Measurements from ENCODE around the gene REL.

The REL gene

GRCh38 chr2:60868589-60869273, 12.6 kb upstream of the REL start:
- no peak overlapping the region for H3K9ac ChIP-seq (ENCODE audit: low read length)
- no peaks in the 10 kb centered on the region for H3K9me3 ChIP-seq (ENCODE audit: control insufficient read depth, low read depth, low read length)
- H3K36me3 ChIP-seq (ENCODE audit: control insufficient read depth, low read depth, low read length) = no peaks in the 10 kb centered on the region
- H3K4me3 ChIP-seq (ENCODE audit: low read length) = no peak overlapping the region
- H3K27me3 ChIP-seq (ENCODE audit: control insufficient read depth, insufficient read depth, low read length) = no peaks in the 10 kb centered on the region
- no peak overlapping the region for H3K27ac ChIP-seq (ENCODE audit: low read length)
- no peaks in the 10 kb centered on the region for H3K4me1 ChIP-seq (ENCODE audit: control insufficient read depth, low read depth, low read length)

GRCh38 chr2:60872510-60872928, 8.9 kb upstream of the REL start:
- no peak overlapping the region for H3K27ac ChIP-seq (ENCODE audit: low read length)
- no peak overlapping the region for H3K4me3 ChIP-seq (ENCODE audit: low read length)
- no peaks in the 10 kb centered on the region for H3K36me3 ChIP-seq (ENCODE audit: control insufficient read depth, low read depth, low read length)
- no peaks in the 10 kb centered on the region for H3K9me3 ChIP-seq (ENCODE audit: control insufficient read depth, low read depth, low read length)
- no peaks in the 10 kb centered on the region for H3K27me3 ChIP-seq (ENCODE audit: control insufficient read depth, insufficient read depth, low read length)
- no peaks in the 10 kb centered on the region for H3K4me1 ChIP-seq (ENCODE audit: control insufficient read depth, low read depth, low read length)
- H3K9ac ChIP-seq (ENCODE audit: low read length) = no peak overlapping the region

GRCh38 chr2:60873381-60873780, 8.0 kb upstream of the REL start:
- Histone ChIP-seq H3K4me3 (ENCODE audit: low read length) (no peak overlapping the region), H3K4me1 (ENCODE audit: control insufficient read depth, low read depth, low read length) (no peaks in the 10 kb centered on the region)

DNA sequence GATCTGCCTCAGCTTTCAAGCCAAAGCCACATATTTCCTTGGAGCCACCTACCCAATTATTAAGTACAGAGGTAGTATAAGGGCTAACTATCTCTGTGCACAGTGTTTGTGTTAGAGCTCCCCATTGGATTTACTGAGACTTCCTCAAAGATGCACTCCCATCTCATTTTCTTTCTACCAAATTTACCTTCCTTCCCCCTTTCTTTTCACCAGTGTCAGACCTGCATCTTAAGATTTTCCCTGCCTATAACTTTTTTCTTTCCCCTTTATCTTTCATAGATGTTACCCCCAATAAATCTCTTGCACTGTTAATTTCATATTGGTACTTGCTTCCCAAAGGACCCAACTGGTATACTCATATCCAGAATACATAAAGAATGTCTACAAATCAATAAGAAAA, 5.9 kb upstream of the REL start:
- H3K4me1 ChIP-seq (ENCODE audit: control insufficient read depth, low read depth, low read length) = no peaks in the 10 kb centered on the region
- no peak overlapping the region for H3K27ac ChIP-seq (ENCODE audit: low read length)
- no peaks in the 10 kb centered on the region for H3K9me3 ChIP-seq (ENCODE audit: control insufficient read depth, low read depth, low read length)
- no peaks in the 10 kb centered on the region for H3K36me3 ChIP-seq (ENCODE audit: control insufficient read depth, low read depth, low read length)
- no peaks in the 10 kb centered on the region for H3K27me3 ChIP-seq (ENCODE audit: control insufficient read depth, insufficient read depth, low read length)
- H3K9ac ChIP-seq (ENCODE audit: low read length) = no peak overlapping the region
- H3K4me3 ChIP-seq (ENCODE audit: low read length) = no peak overlapping the region

More at GRCh38 chr2:60873381-60873780, 8.0 kb upstream of the REL start:
- H3K36me3 ChIP-seq (ENCODE audit: control insufficient read depth, low read depth, low read length) = no peaks in the 10 kb centered on the region
- H3K9ac ChIP-seq (ENCODE audit: low read length) = no peak overlapping the region
- H3K27ac ChIP-seq (ENCODE audit: low read length) = no peak overlapping the region
- no peaks in the 10 kb centered on the region for H3K27me3 ChIP-seq (ENCODE audit: control insufficient read depth, insufficient read depth, low read length)
- no peaks in the 10 kb centered on the region for H3K9me3 ChIP-seq (ENCODE audit: control insufficient read depth, low read depth, low read length)

- Histone ChIP-seq H3K27ac (ENCODE audit: low read length) (no peak overlapping the region), H3K9ac (ENCODE audit: low read length) (peak overlapping the region; percentile 76), H3K4me3 (ENCODE audit: low read length) (peak overlapping the region; percentile 95), H3K27me3 (ENCODE audit: control insufficient read depth, insufficient read depth, low read length) (peaks cover 16% of the 10 kb centered on the region), H3K4me1 (ENCODE audit: control insufficient read depth, low read depth, low read length) (peaks cover 7% of the 10 kb centered on the region), H3K36me3 (ENCODE audit: control insufficient read depth, low read depth, low read length) (no peaks in the 10 kb centered on the region), H3K9me3 (ENCODE audit: control insufficient read depth, low read depth, low read length) (no peaks in the 10 kb centered on the region)
Measured at GRCh38 chr2:60880643-60881046, 729 bp upstream of the REL start.

GRCh38 chr2:60882971-60883753, 1.8 kb downstream of the REL start:
- Histone ChIP-seq H3K27me3 (ENCODE audit: control insufficient read depth, insufficient read depth, low read length) (peaks cover 16% of the 10 kb centered on the region), H3K27ac (ENCODE audit: low read length) (no peak overlapping the region), H3K4me3 (ENCODE audit: low read length) (peak overlapping the region; percentile 95), H3K4me1 (ENCODE audit: control insufficient read depth, low read depth, low read length) (peaks cover 7% of the 10 kb centered on the region), H3K36me3 (ENCODE audit: control insufficient read depth, low read depth, low read length) (no peaks in the 10 kb centered on the region), H3K9me3 (ENCODE audit: control insufficient read depth, low read depth, low read length) (no peaks in the 10 kb centered on the region), H3K9ac (ENCODE audit: low read length) (no peak overlapping the region)

- peaks cover 7% of the 10 kb centered on the region for H3K4me1 ChIP-seq (ENCODE audit: control insufficient read depth, low read depth, low read length)
- peaks cover 16% of the 10 kb centered on the region for H3K27me3 ChIP-seq (ENCODE audit: control insufficient read depth, insufficient read depth, low read length)
- H3K27ac ChIP-seq (ENCODE audit: low read length) = no peak overlapping the region
- no peaks in the 10 kb centered on the region for H3K36me3 ChIP-seq (ENCODE audit: control insufficient read depth, low read depth, low read length)
- peak overlapping the region; percentile 1 for H3K4me3 ChIP-seq (ENCODE audit: low read length)
- H3K9ac ChIP-seq (ENCODE audit: low read length) = no peak overlapping the region
- no peaks in the 10 kb centered on the region for H3K9me3 ChIP-seq (ENCODE audit: control insufficient read depth, low read depth, low read length)
Measured at GRCh38 chr2:60883896-60884295, 2.5 kb downstream of the REL start.

- no peak overlapping the region for H3K4me3 ChIP-seq (ENCODE audit: low read length)
- no peaks in the 10 kb centered on the region for H3K36me3 ChIP-seq (ENCODE audit: control insufficient read depth, low read depth, low read length)
- H3K27me3 ChIP-seq (ENCODE audit: control insufficient read depth, insufficient read depth, low read length) = peaks cover 16% of the 10 kb centered on the region
- H3K9ac ChIP-seq (ENCODE audit: low read length) = no peak overlapping the region
- H3K27ac ChIP-seq (ENCODE audit: low read length) = no peak overlapping the region
- H3K4me1 ChIP-seq (ENCODE audit: control insufficient read depth, low read depth, low read length) = peaks cover 7% of the 10 kb centered on the region
- H3K9me3 ChIP-seq (ENCODE audit: control insufficient read depth, low read depth, low read length) = no peaks in the 10 kb centered on the region
Measured at GRCh38 chr2:60884800-60885199, 3.4 kb downstream of the REL start.

- Histone ChIP-seq H3K9ac (ENCODE audit: low read length) (no peak overlapping the region), H3K4me3 (ENCODE audit: low read length) (no peak overlapping the region), H3K27ac (ENCODE audit: low read length) (no peak overlapping the region), H3K9me3 (ENCODE audit: control insufficient read depth, low read depth, low read length) (no peaks in the 10 kb centered on the region), H3K36me3 (ENCODE audit: control insufficient read depth, low read depth, low read length) (no peaks in the 10 kb centered on the region), H3K27me3 (ENCODE audit: control insufficient read depth, insufficient read depth, low read length) (peaks cover 16% of the 10 kb centered on the region), H3K4me1 (ENCODE audit: control insufficient read depth, low read depth, low read length) (peaks cover 7% of the 10 kb centered on the region)
Measured at GRCh38 chr2:60885683-60886082, 4.3 kb downstream of the REL start.

- Histone ChIP-seq H3K36me3 (ENCODE audit: control insufficient read depth, low read depth, low read length) (no peaks in the 10 kb centered on the region), H3K27ac (ENCODE audit: low read length) (no peak overlapping the region), H3K9ac (ENCODE audit: low read length) (no peak overlapping the region), H3K4me3 (ENCODE audit: low read length) (no peak overlapping the region), H3K9me3 (ENCODE audit: control insufficient read depth, low read depth, low read length) (no peaks in the 10 kb centered on the region), H3K4me1 (ENCODE audit: control insufficient read depth, low read depth, low read length) (peaks cover 7% of the 10 kb centered on the region), H3K27me3 (ENCODE audit: control insufficient read depth, insufficient read depth, low read length) (peaks cover 16% of the 10 kb centered on the region)
Measured at GRCh38 chr2:60886991-60887390, 5.6 kb downstream of the REL start.

GRCh38 chr2:60888853-60889252, 7.5 kb downstream of the REL start:
- no peaks in the 10 kb centered on the region for H3K9me3 ChIP-seq (ENCODE audit: control insufficient read depth, low read depth, low read length)
- no peak overlapping the region for H3K9ac ChIP-seq (ENCODE audit: low read length)
- H3K4me3 ChIP-seq (ENCODE audit: low read length) = no peak overlapping the region
- H3K36me3 ChIP-seq (ENCODE audit: control insufficient read depth, low read depth, low read length) = peaks cover under 1% of the 10 kb centered on the region
- H3K4me1 ChIP-seq (ENCODE audit: control insufficient read depth, low read depth, low read length) = peaks cover 4% of the 10 kb centered on the region
- H3K27ac ChIP-seq (ENCODE audit: low read length) = no peak overlapping the region
- H3K27me3 ChIP-seq (ENCODE audit: control insufficient read depth, insufficient read depth, low read length) = peaks cover under 1% of the 10 kb centered on the region
